A549 (cell line): ENCODE results near the gene BMERB1. TPM values are rescaled to one million over a fixed set of nuclear protein-coding genes. Genes with fewer than 3 reads are reported as not detected.

Source experiments
- ATAC-seq, 2 experiments: fragments of 200-7000 bp in 1 of 2; fragments of >200 bp in 1 of 2; cut with Nextera tagmentation in 1 of 2; cut with Tn5 transposase in 1 of 2; 3 replicates each; pipeline versions ENCODE4 v1.8.0 to v1.9.1; 2018 to 2020; ENCODE audit warnings: mild to moderate bottlenecking in 1 of 2, moderate library complexity in 1 of 2
- CTCF ChIA-PET: fragments of 300-600 bp; sonication (Branson Sonifier 250); formaldehyde crosslinking; extraction: SDS; loops from one replicate; lab custom pipeline; 2021; ENCODE audit warnings: antibody characterized with exemption, inconsistent platforms; lab: Yijun Ruan, JAX
- POLR2A ChIA-PET: fragments of 350-600 bp; formaldehyde crosslinking; extraction: SDS; loops from one replicate; lab custom pipeline; 2021; ENCODE audit warnings: antibody characterized with exemption, inconsistent platforms; lab: Yijun Ruan, JAX
- DNase-seq, 2 experiments: peaks; one replicate each; pipeline versions ENCODE4 v3.0.0 to v3.0.0-alpha.2; 2011 to 2016; ENCODE audit warnings: low read depth in 1 of 2, low spot score in 1 of 2
- FAIRE-seq: peaks from 2 replicates; lab custom pipeline; 2011; peaks lifted over from hg19 to GRCh38; lab: Jason Lieb, UNC
- H3K27ac ChIP-seq, 2 experiments: fragments of >200 bp; sonication (Bioruptor Twin); formaldehyde crosslinking; 3 replicates each; pipeline ENCODE4 v1.5.1; 2016 to 2017
- H3K4me1 ChIP-seq: fragments of >200 bp; sonication (Bioruptor Twin); formaldehyde crosslinking; 3 replicates; pipeline ENCODE4 v1.6.1; 2016
- H3K4me2 ChIP-seq: fragments of >200 bp; sonication (Bioruptor Twin); formaldehyde crosslinking; 3 replicates; pipeline ENCODE4 v1.6.1; 2016
- H3K4me3 ChIP-seq: fragments of >200 bp; sonication (Bioruptor Twin); formaldehyde crosslinking; 3 replicates; pipeline ENCODE4 v1.5.1; 2016
- H3K9me3 ChIP-seq: fragments of >200 bp; sonication (Bioruptor Twin); formaldehyde crosslinking; 3 replicates; pipeline ENCODE4 v1.6.1; 2016
- ATOH8 ChIP-seq: fragments of 250-450 bp; sonication (Bioruptor Pico); IDR thresholded peaks from 2 replicates; pipeline ENCODE4 v1.5.0; 2020; ENCODE audit warnings: low read depth, mild to moderate bottlenecking, moderate library complexity
- CHD4 ChIP-seq: fragments of 200-600 bp; sonication (generic); IDR thresholded peaks from 2 replicates; pipeline ENCODE4 v1.6.1; 2016; ENCODE audit warnings: antibody characterized with exemption, mild to moderate bottlenecking, borderline replicate concordance
- ELK1 ChIP-seq: fragments of 150-350 bp; IDR thresholded peaks from 2 replicates; pipeline ENCODE4 v1.6.1; 2014; ENCODE audit warnings: low read depth, mild to moderate bottlenecking, low read length
- EP300 ChIP-seq, 2 experiments: fragments of >200 bp; sonication (Bioruptor Twin); formaldehyde crosslinking; IDR thresholded peaks; 2 replicates in 1 of 2; 3 replicates in 1 of 2; pipeline ENCODE4 v1.6.1; 2016 to 2017
- ESRRA ChIP-seq: fragments of 150-350 bp; IDR thresholded peaks from 2 replicates; pipeline ENCODE4 v1.6.1; 2014; ENCODE audit warnings: mild to moderate bottlenecking, low read length, borderline replicate concordance
- GATA3 ChIP-seq: IDR thresholded peaks from 2 replicates; pipeline ENCODE4 v1.6.1; 2012; ENCODE audit warnings: borderline replicate concordance
- HMGXB4 ChIP-seq: fragments of 250-450 bp; sonication (Bioruptor Pico); IDR thresholded peaks from 2 replicates; pipeline ENCODE4 v1.5.0; 2021; ENCODE audit warnings: mild to moderate bottlenecking, moderate library complexity, borderline replicate concordance
- HOXB5 ChIP-seq: fragments of 250-450 bp; sonication (Bioruptor Pico); IDR thresholded peaks from 2 replicates; pipeline ENCODE4 v1.5.0; 2020; ENCODE audit warnings: mild to moderate bottlenecking, moderate library complexity
- JUN ChIP-seq, 2 experiments: fragments of >200 bp; sonication (Bioruptor Twin); formaldehyde crosslinking; IDR thresholded peaks; 2 replicates in 1 of 2; 3 replicates in 1 of 2; pipeline ENCODE4 v1.6.1; 2016 to 2017
- JUNB ChIP-seq: fragments of >200 bp; sonication (Bioruptor Twin); formaldehyde crosslinking; IDR thresholded peaks from 2 replicates; pipeline ENCODE4 v1.6.1; 2016
- KDM1A ChIP-seq: fragments of 200-600 bp; sonication (generic); IDR thresholded peaks from 2 replicates; pipeline ENCODE4 v1.6.1; 2016; ENCODE audit warnings: low read depth, mild to moderate bottlenecking
- KDM5A ChIP-seq: fragments of 200-600 bp; sonication (generic); IDR thresholded peaks from 2 replicates; pipeline ENCODE4 v1.6.1; 2016; ENCODE audit warnings: antibody characterized with exemption, mild to moderate bottlenecking
- MAFK ChIP-seq: fragments of 450-650 bp; IDR thresholded peaks from 2 replicates; pipeline ENCODE4 v1.6.1; 2014; ENCODE audit not compliant: partially characterized antibody
- MAZ ChIP-seq: fragments of 150-350 bp; IDR thresholded peaks from 2 replicates; pipeline ENCODE4 v1.6.1; 2014; ENCODE audit warnings: antibody characterized with exemption, low read depth, low read length, borderline replicate concordance
- NPAS2 ChIP-seq: fragments of 250-450 bp; sonication (Bioruptor Pico); IDR thresholded peaks from 2 replicates; pipeline ENCODE4 v1.8.0; 2022; ENCODE audit warnings: mild to moderate bottlenecking, moderate library complexity, borderline replicate concordance
- PBX3 ChIP-seq: IDR thresholded peaks from 2 replicates; pipeline ENCODE4 v1.6.1; 2012
- POLR2A ChIP-seq: IDR thresholded peaks from 2 replicates; pipeline ENCODE4 v1.6.1; 2012; ENCODE audit warnings: mild to moderate bottlenecking, low read length
- POLR2AphosphoS2 ChIP-seq: conservative IDR thresholded peaks from 2 replicates; pipeline ENCODE4 v1.6.1; 2012; ENCODE audit warnings: low read length, improper control_type of control experiment, inconsistent platforms
- TFCP2L1 ChIP-seq: fragments of 250-450 bp; sonication (Bioruptor Pico); IDR thresholded peaks from 2 replicates; pipeline ENCODE4 v1.5.0; 2021; ENCODE audit warnings: mild to moderate bottlenecking
- TP53 ChIP-seq: fragments of 250-450 bp; sonication (Bioruptor Pico); IDR thresholded peaks from 2 replicates; pipeline ENCODE4 v1.5.0; 2021; ENCODE audit warnings: mild to moderate bottlenecking, moderate library complexity
- USF2 ChIP-seq: fragments of 450-650 bp; IDR thresholded peaks from 2 replicates; pipeline ENCODE4 v1.6.1; 2014; ENCODE audit warnings: antibody characterized with exemption
- ZFP36 ChIP-seq: fragments of 450-650 bp; IDR thresholded peaks from 2 replicates; pipeline ENCODE4 v1.6.1; 2014; ENCODE audit warnings: borderline replicate concordance; ENCODE audit not compliant: partially characterized antibody
- ZNF302 ChIP-seq: fragments of 250-450 bp; sonication (Bioruptor Pico); IDR thresholded peaks from 2 replicates; pipeline ENCODE4 v1.9.0; 2021; ENCODE audit warnings: inconsistent platforms, mild to moderate bottlenecking, moderate library complexity
- WGBS: methylation state at CpG from one replicate; pipeline ENCODE4 v1.1.6; 2017; ENCODE audit errors: missing lambda C conversion rate; 5-methylcytosine and 5-hydroxymethylcytosine counted together
- polyA plus RNA-seq, 4 experiments: library from polyadenylated mRNA; depleted of rRNA in 3 of 4; stranded (reverse); fragments of >200 nt; fragmentation: RNase III in 1 of 4; extraction: RNeasy Plus Mini Kit Qiagen cat#74134 plus additional on column Dnase treatment in 1 of 4; gene quantifications; 2 replicates in 3 of 4; 3 replicates in 1 of 4; pipeline ENCODE4 v1.2.3, GENCODE V29; 2011 to 2017

The BMERB1 gene
- polyA plus RNA-seq, 2 of the 4 experiments (the other 2 are of a cell fraction): 44.7 to 48.9 TPM

GRCh38 chr16:15530085-15530484 lies 95.7 kb downstream of the BMERB1 start:
- CTCF ChIA-PET: interaction anchor here (1.8 to 3.6 kb wide), 2 partner anchors 20 kb away, joined by 3 to 15 read pairs; no protein-coding TSS in a partner anchor
- H3K27ac ChIP-seq: no peak overlapping the region
- POLR2A ChIA-PET: no interaction called here
- 94% methylated on average over 5 of the region's 5 CpGs for WGBS
- TF ChIP-seq MAZ (no peak), TFCP2L1 (CRISPR knock-in tag) (no peak), ZFP36 (no peak), KDM5A (no peak), JUN (IDR thresholded peaks at IDR 0.05) (no peak), GATA3 (no peak), CHD4 (no peak), HMGXB4 (no peak), NPAS2 (CRISPR knock-in tag) (no peak), ATOH8 (CRISPR knock-in tag) (no peak), ZNF302 (CRISPR knock-in tag) (no peak), ELK1 (no peak)
- ATAC-seq (no peak), FAIRE-seq (no peak), DNase-seq (no peak)
- H3K4me1 ChIP-seq: no peaks in the 10 kb centered on the region
- H3K4me2 ChIP-seq: no peak overlapping the region
- no peak overlapping the region for H3K4me3 ChIP-seq
- H3K9me3 ChIP-seq: no peaks in the 10 kb centered on the region

- 84% methylated on average over 7 of the region's 7 CpGs for WGBS
- DNase-seq (no peak), FAIRE-seq (no peak), ATAC-seq (no peak)
- Histone ChIP-seq H3K4me2 (no peak overlapping the region), H3K27ac (no peak overlapping the region), H3K4me1 (no peaks in the 10 kb centered on the region), H3K9me3 (no peaks in the 10 kb centered on the region), H3K4me3 (no peak overlapping the region)
- ChIA-PET POLR2A (no interaction called here), CTCF (no interaction called here)
- TF ChIP-seq GATA3 (no peak), NPAS2 (CRISPR knock-in tag) (no peak), KDM1A (no peak), POLR2AphosphoS2 (no peak), PBX3 (no peak), ZNF302 (CRISPR knock-in tag) (no peak), HOXB5 (CRISPR knock-in tag) (no peak), MAFK (no peak), JUNB (no peak), POLR2A (no peak), TP53 (no peak), CHD4 (no peak)
These were observed 98.4 kb downstream of the BMERB1 start for GRCh38 chr16:15532825-15533224.

- Histone ChIP-seq H3K4me1 (no peaks in the 10 kb centered on the region), H3K4me2 (no peak overlapping the region), H3K4me3 (no peak overlapping the region), H3K27ac (no peak overlapping the region), H3K9me3 (no peaks in the 10 kb centered on the region)
- ATAC-seq (no peak), DNase-seq (no peak), FAIRE-seq (no peak)
- ChIA-PET POLR2A (no interaction called here), CTCF (no interaction called here)
- TF ChIP-seq TP53 (no peak), ATOH8 (CRISPR knock-in tag) (no peak), USF2 (no peak), EP300 (IDR thresholded peaks at IDR 0.05) (no peak), ESRRA (no peak), HOXB5 (CRISPR knock-in tag) (no peak), MAFK (no peak), NPAS2 (CRISPR knock-in tag) (no peak)
- WGBS: 89% methylated on average over 4 of the region's 4 CpGs
These were observed 99.0 kb downstream of the BMERB1 start for GRCh38 chr16:15533386-15533785.
